Activated naive CD4-positive, alpha-beta T cell (primary cell): ENCODE data around the gene PPP5C.
A peak's percentile ranks its signal among the peaks of the same experiment; 100 is the strongest.
"Not testable (repeated sequence)": the region's sequence is repeated elsewhere in the genome, so short reads cannot be mapped to it uniquely, and the experiment has no call there.

Experiments
- DNase-seq, 4 experiments: peaks; one replicate each; lab custom pipeline; 2025; lab: John Stamatoyannopoulos, UW

The PPP5C gene

GRCh38 chr19:46408664-46409039, 61.8 kb downstream of the PPP5C start:
- DNase-seq = no peak

GRCh38 chr19:46409191-46409590, 62.3 kb downstream of the PPP5C start:
- no peak for DNase-seq

- no peak for DNase-seq
These were observed 63.6 kb downstream of the PPP5C start for GRCh38 chr19:46410205-46411087.

- DNase-seq = no peak
These were observed 64.4 kb downstream of the PPP5C start for GRCh38 chr19:46411088-46411924.

GRCh38 chr19:46411925-46412649, 65.2 kb downstream of the PPP5C start:
- DNase-seq = no peak

DNA sequence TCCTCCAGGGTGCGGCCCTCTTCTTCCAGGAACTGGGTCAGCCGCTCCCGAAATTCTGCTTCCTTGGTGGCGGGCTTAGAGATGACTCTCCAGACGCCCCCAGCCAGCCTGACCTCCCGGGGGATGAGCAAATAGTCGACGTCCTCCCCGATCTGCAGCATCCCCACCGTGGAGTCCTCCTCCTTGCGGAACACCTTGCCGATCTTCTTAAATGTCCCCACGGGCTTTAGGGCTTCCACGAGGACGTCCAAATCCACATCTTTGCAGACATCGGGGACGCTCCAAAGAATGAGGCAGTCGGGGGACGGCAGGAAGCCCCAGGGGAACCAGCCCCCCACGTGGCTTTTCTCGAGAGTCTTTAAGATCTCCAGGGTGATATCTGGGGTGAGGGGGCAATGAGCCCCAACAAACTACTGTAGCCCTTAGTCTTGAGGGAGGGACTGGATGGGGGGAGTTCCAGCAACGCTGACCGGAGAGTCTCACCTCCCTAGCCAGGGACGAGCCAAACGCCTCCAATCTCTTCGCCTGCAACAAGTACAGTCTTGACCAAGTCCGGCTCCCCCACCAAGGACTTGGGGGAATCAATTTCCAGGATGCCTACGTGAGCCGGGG, 65.9 kb downstream of the PPP5C start:
- no peak for DNase-seq

GRCh38 chr19:46413262-46414031, 66.6 kb downstream of the PPP5C start, which contains the start of gene CCDC8:
TSS of gene CCDC8 (minus strand) at chr19:46413564. CDS start at chr19:46412810, 754 bp downstream.
- DNase-seq = no peak

GRCh38 chr19:46414899-46415298, 68.0 kb downstream of the PPP5C start:
- DNase-seq = not testable (repeated sequence)

DNA sequence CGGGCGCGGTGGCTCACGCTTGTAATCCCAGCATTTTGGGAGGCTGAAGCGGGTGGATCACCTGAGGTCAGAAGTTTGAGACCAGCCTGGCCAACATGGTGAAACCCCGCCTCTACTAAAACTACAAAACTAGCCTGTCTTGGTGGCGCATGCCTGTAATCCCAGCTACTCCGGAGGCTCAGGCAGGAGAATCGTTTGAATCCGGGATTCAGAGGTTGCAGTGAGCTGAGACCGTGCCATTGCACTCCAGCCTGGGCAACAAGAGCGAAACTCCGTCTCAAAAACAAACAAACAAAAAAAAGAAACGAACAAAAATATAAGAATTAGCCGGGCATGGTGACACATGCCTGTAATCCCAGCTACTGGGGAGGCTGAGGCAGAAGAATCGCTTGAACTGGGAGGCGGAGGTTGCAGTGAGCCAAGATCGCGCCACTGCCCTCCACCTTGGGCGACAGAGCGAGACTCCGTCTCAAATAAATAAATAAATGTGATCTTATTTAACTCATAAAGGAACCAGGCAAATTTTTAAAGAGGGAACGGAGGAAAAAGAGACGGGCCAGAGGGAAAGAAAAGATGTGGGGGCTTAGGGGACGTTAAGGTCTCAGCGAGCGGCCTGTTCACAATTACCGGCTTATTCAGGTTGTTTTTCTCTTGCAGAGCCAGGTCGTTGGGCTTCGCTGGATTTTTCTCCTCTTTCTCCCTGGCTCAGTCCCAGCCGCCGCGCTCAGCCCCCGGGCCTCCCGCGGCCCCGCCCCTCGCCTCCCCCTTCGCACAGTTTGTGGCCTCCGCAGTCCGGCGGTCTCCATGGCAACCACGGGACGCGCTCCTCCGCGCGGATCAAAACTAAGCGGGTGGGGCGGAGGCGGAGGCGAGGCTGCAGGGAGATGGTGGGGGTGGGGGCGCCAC, 69.2 kb downstream of the PPP5C start:
- DNase-seq = not testable (repeated sequence)

DNA sequence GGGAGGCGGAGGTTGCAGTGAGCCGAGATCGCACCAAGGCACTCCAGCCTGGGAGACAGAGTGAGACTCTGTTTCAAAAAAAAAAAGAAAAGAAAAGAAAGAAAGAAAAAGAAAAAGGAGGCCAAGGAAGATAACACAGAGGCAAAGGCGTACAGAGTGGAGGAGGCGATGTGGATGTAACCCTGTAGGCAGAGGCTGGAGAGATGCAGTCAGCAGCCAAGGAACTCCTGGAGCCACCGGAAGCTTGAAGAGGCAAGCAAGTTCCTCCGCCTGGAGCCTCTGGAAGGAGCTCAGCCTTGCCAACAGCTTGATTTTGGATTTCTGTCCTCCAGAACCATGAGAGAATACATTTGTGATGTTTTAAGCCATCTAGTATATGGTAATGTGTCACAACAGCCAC, 73.2 kb downstream of the PPP5C start:
- no peak for DNase-seq

- no peak for DNase-seq
These were observed 75.5 kb downstream of the PPP5C start for GRCh38 chr19:46422344-46422743.

DNA sequence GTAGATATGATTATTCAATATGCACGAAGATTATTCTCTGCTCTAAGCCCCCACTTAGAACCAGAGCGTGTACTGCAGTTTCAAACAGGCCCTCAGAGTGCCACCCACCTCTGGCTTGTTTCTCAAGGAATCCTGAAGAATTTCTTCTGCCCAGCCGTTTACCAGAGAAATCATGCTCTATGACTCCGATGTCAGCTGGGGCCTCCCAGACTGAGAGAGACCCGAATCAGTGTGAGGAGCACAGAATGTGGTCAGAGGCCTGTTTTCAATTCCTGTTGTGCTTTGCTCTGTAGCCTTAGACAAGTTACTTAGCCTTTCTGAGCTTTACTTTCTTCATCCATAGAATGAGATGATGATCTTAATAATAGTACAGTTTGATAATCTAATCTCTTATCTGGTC, 76.3 kb downstream of the PPP5C start:
- no peak for DNase-seq

DNA sequence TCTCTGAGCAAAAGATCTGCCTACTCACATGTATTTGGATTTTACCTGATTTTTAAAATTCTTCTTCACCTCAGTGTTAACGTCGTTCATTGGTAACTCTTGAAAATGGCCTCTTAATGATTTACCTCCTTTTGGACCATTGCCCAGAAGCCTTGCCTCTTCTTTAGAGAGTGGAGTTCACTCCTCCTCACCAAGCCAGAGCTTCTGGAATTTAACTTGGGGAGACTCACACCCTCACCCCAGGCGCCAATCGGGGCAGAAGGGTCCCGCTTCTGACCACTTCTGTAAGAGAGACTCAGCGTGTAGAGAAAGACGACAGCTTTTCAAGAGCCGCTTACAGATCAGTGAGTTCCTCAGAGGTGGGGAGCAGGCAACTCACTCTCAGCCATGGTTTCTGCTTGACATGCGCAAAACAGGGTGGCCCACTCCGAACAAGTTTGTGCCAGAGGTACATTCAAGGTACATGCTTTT, 79.2 kb downstream of the PPP5C start:
- DNase-seq = no peak

GRCh38 chr19:46426506-46427162, 79.7 kb downstream of the PPP5C start:
- DNase-seq = no peak

DNA sequence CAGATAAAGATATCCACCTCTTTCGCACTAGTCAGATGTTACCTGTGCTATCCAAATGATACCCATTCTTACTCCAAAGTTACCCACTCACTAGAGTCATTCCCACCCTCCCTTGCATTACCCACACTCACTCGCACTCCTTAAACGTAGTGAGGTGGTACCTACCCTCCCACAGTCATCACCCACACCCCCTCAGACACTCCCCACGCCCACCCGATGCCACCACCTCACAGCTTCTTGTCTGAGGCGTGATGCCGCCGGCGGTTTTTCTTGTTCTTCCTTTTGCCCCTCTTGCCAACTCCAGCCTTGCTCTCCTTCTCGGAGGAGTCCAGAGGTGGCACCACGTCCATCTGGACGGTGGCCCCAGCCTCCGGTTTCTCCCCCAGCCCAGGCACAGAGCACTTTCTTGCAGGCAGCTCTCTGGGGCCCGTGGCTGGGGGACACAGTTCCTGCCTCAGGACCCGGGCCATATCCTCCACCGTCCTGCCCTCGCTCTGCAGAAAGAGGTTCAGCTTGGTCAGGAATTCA, 80.7 kb downstream of the PPP5C start:
- no peak for DNase-seq

DNA sequence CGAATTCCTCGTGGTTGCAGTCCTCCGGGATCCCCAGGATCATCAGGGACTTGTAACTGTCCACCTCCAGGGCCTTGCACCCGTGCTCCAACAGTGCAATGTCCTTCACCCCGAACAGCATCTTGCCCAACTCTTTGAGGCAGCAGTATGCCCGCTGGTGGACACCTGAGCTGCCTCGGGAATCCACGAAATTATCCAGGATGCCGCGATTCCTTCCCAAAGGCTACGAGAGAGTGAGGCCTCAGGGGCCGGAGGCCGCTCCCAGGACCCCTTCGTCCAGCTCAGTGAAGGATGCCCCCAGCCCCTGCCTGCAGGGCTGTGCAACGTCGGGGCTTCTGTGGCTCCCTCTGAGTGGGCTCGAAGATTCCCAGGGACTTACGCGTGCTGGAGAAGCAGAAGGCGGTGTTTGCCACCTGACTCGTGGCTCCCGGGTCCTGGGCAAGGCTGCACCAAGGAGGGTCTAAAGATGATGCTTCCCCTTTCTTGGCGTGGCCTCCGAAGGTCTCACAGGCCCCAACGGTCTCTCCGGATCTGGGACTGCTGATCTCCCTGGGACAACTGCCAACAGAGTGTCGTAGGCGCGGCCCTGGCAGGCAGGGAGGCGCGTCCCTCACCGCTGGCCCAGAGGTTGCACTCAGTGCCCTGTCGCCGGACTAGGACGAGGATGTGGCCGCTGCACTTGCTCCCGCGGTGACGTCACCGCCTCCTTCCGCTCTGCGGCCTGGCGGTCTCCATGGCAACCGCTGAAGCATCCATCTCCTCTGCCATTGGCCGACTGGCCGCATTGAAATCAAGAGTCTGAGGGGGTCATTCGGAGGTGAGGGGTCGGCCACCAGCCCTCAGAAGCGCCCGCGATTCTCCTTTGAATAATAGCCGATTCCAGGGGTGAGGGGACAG, 81.6 kb downstream of the PPP5C start, which contains the start of gene PNMA8C:
TSS of gene PNMA8C (minus strand) at position 698 of the 897 bp plus-strand sequence. CDS start at position 121, 577 bp downstream.
- peak in 1 of 4 experiments; percentile 11 for DNase-seq

GRCh38 chr19:46429999-46430398, 83.1 kb downstream of the PPP5C start:
- DNase-seq = no peak

DNA sequence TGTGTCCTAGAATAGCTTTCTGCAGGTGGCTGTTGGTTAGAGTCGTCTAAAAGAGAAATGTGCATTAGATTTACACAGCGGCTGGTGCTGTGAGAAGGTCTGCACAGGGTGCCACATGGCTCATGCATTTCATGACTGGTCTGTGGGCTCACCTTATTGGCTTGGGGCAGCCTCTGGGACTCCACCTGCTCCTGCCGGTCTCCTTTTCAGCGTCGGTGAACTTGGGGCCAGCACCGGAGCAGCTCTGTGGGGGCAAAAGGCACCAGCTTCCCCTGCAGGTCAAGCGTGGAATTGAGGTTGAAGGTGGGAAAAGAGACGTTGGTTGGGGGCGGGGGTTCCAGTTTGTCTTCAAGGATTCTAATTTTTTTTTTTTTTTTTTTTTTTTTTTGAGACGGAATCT, 84.9 kb downstream of the PPP5C start:
- DNase-seq = no peak
